ENCODE results near the gene CSH1. TPM values are rescaled to one million over a fixed set of nuclear protein-coding genes. Genes with fewer than 3 reads are reported as not detected.
"Not testable (repeated sequence)": the region's sequence is repeated elsewhere in the genome, so short reads cannot be mapped to it uniquely, and the experiment has no call there.

CSH1 gene
- total RNA-seq, 1 donor from 2014 or later = not detected

GRCh38 chr17:63928172-63928666 is 31.8 kb upstream of the CSH1 start:
- H3K4me3 ChIP-seq (ENCODE audit: low read depth, low read length) = no peak overlapping the region
- no peak for TF ChIP-seq CTCF (conservative IDR thresholded peaks at IDR 0.05; ENCODE audit: low read depth, low read length)
- no peak for DNase-seq (ENCODE audit: low read depth)

GRCh38 chr17:63927464-63928171 is 31.2 kb upstream of the CSH1 start:
- TF ChIP-seq CTCF (conservative IDR thresholded peaks at IDR 0.05; ENCODE audit: low read depth, low read length) = no peak
- no peak for DNase-seq (ENCODE audit: low read depth)
- H3K4me3 ChIP-seq (ENCODE audit: low read depth, low read length) = no peak overlapping the region

- no peak for DNase-seq (ENCODE audit: low read depth)
- TF ChIP-seq CTCF (conservative IDR thresholded peaks at IDR 0.05; ENCODE audit: low read depth, low read length) = no peak
- H3K4me3 ChIP-seq (ENCODE audit: low read depth, low read length) = no peak overlapping the region
Measured at GRCh38 chr17:63926164-63926563, 29.8 kb upstream of the CSH1 start.

- DNase-seq (ENCODE audit: low read depth) = no peak
- no peak overlapping the region for H3K4me3 ChIP-seq (ENCODE audit: low read depth, low read length)
- no peak for TF ChIP-seq CTCF (conservative IDR thresholded peaks at IDR 0.05; ENCODE audit: low read depth, low read length)
Measured at GRCh38 chr17:63925615-63926014, 29.2 kb upstream of the CSH1 start.

- not testable (repeated sequence) for H3K4me3 ChIP-seq (ENCODE audit: low read depth, low read length); DNase-seq (ENCODE audit: low read depth)
Measured at GRCh38 chr17:63922402-63922801, 26.0 kb upstream of the CSH1 start.

- DNase-seq (ENCODE audit: low read depth); H3K4me3 ChIP-seq (ENCODE audit: low read depth, low read length): not testable (repeated sequence)
Measured at GRCh38 chr17:63920779-63921178, 24.4 kb upstream of the CSH1 start.

- not testable (repeated sequence) for DNase-seq (ENCODE audit: low read depth)
Measured at GRCh38 chr17:63920050-63920449, 23.7 kb upstream of the CSH1 start.

GRCh38 chr17:63919311-63919723 is 22.9 kb upstream of the CSH1 start:
- H3K4me3 ChIP-seq (ENCODE audit: low read depth, low read length) = no peak overlapping the region
- no peak for DNase-seq (ENCODE audit: low read depth)
- peak; percentile 92 for TF ChIP-seq CTCF (conservative IDR thresholded peaks at IDR 0.05; ENCODE audit: low read depth, low read length)

More at GRCh38 chr17:63920050-63920449, 23.7 kb upstream of the CSH1 start:
- not testable (repeated sequence) for H3K4me3 ChIP-seq (ENCODE audit: low read depth, low read length)

GRCh38 chr17:63918789-63919305 is 22.5 kb upstream of the CSH1 start, which contains the start of gene GH1:
Gene GH1, minus strand, starts transcription at chr17:63918839. Its CDS starts 63 bp downstream, at chr17:63918776.
- not testable (repeated sequence) for DNase-seq (ENCODE audit: low read depth); H3K4me3 ChIP-seq (ENCODE audit: low read depth, low read length)
